K562 (cell line): ENCODE measurements around the gene LRP1B. TPM values are rescaled to one million over a fixed set of nuclear protein-coding genes. Genes with fewer than 3 reads are reported as not detected.

Experiments used
- ATAC-seq: fragments of 200-7000 bp; cut with Tn5 transposase; 3 replicates; pipeline ENCODE4 v1.9.1; 2020; ENCODE audit warnings: moderate library complexity
- BruUV-seq: library from RNA; stranded (reverse); fragments of 400-500 nt; replicated peaks from 2 replicates; lab custom pipeline; 2021; lab: Mats Ljungman, UMichigan
- CTCF ChIA-PET: fragments of 300-600 bp; formaldehyde crosslinking; extraction: SDS; loops from one replicate; lab custom pipeline; 2021; ENCODE audit warnings: low intra/inter-chr PET ratio; lab: Yijun Ruan, JAX
- POLR2A ChIA-PET: fragments of 300-600, 350-650 bp; sonication (Branson Sonifier 250); formaldehyde crosslinking; extraction: SDS; loops from one replicate; lab custom pipeline; 2021; ENCODE audit warnings: antibody characterized with exemption, inconsistent platforms; lab: Yijun Ruan, JAX
- DNase-seq, 4 experiments: peaks; one replicate each; pipeline versions ENCODE4 v3.0.0 to v3.0.0-alpha.2; 2011 to 2018; ENCODE audit warnings: low spot score in 3 of 4, mixed read lengths in 3 of 4; ENCODE audit errors: extremely low read depth in 1 of 4
- FAIRE-seq: peaks from 2 replicates; lab custom pipeline; 2011; peaks lifted over from hg19 to GRCh38; lab: Jason Lieb, UNC
- H2AFZ ChIP-seq: 2 replicates; pipeline ENCODE4 v1.6.0; 2011; ENCODE audit warnings: low read depth, low read length, control low read depth, inconsistent platforms
- H3K27ac ChIP-seq: fragments of 200-600 bp; 3 replicates; pipeline ENCODE4 v1.8.0; 2011; ENCODE audit warnings: low read depth, mild to moderate bottlenecking, control low read depth, inconsistent platforms, low read length, moderate library complexity, mixed read lengths; ENCODE audit errors: extremely low read depth
- H3K27me3 ChIP-seq, 2 experiments: fragments of 300-600 bp in 1 of 2; 2 replicates in 1 of 2; 3 replicates in 1 of 2; pipeline versions ENCODE4 v1.6.0 to v1.8.0; 2011; ENCODE audit warnings: inconsistent platforms in 2 of 2, low read length in 2 of 2, mild to moderate bottlenecking in 1 of 2, mixed read lengths in 1 of 2, moderate library complexity in 1 of 2; ENCODE audit not compliant: control insufficient read depth in 2 of 2, insufficient read depth in 2 of 2
- H3K36me3 ChIP-seq: fragments of 300-600 bp; 3 replicates; pipeline ENCODE4 v1.8.0; 2011; ENCODE audit warnings: mild to moderate bottlenecking, low read length, inconsistent platforms; ENCODE audit not compliant: control insufficient read depth, insufficient read depth
- H3K4me1 ChIP-seq, 2 experiments: fragments of 200-600 bp in 1 of 2; replicated peaks in 1 of 2; 2 replicates in 1 of 2; 3 replicates in 1 of 2; pipeline versions ENCODE4 v1.5.1 to v1.8.0; 2011; ENCODE audit warnings: inconsistent platforms in 2 of 2, low read length in 2 of 2, mild to moderate bottlenecking in 1 of 2, mixed read lengths in 1 of 2, moderate library complexity in 1 of 2; ENCODE audit not compliant: control insufficient read depth in 2 of 2, insufficient read depth in 2 of 2
- H3K4me2 ChIP-seq: 2 replicates; pipeline ENCODE4 v1.6.1; 2011; ENCODE audit warnings: low read length, control low read depth, inconsistent platforms, mixed read lengths; ENCODE audit not compliant: insufficient read depth
- H3K4me3 ChIP-seq: fragments of 200-600 bp; sonication (generic), shearing (Covaris generic); 2 replicates; pipeline ENCODE4 v1.5.1; 2016; ENCODE audit warnings: control low read depth, inconsistent platforms
- H3K79me2 ChIP-seq: fragments of 200-600 bp; 3 replicates; pipeline ENCODE4 v1.8.0; 2011; ENCODE audit warnings: low read length, inconsistent platforms; ENCODE audit not compliant: control insufficient read depth, insufficient read depth
- H3K9ac ChIP-seq, 2 experiments: 2 replicates each; pipeline versions ENCODE4 v1.6.0 to v1.6.1; 2011; ENCODE audit warnings: low read depth in 2 of 2, low read length in 2 of 2, control low read depth in 1 of 2, inconsistent platforms in 1 of 2, mild to moderate bottlenecking in 1 of 2, mixed read lengths in 1 of 2; ENCODE audit not compliant: insufficient read depth in 1 of 2
- H3K9me1 ChIP-seq: one replicate; pipeline ENCODE4 v1.6.0; 2011; ENCODE audit warnings: inconsistent platforms, mild to moderate bottlenecking, low read length, moderate library complexity; ENCODE audit not compliant: control insufficient read depth, insufficient read depth
- H3K9me3 ChIP-seq: replicated peaks from 2 replicates; pipeline ENCODE4 v1.5.1; 2011; ENCODE audit warnings: low read depth, low read length, inconsistent platforms; ENCODE audit not compliant: control insufficient read depth, insufficient read depth
- H4K20me1 ChIP-seq: replicated peaks from 2 replicates; pipeline ENCODE4 v1.6.1; 2011; ENCODE audit warnings: low read length, inconsistent platforms, mixed read lengths; ENCODE audit not compliant: control insufficient read depth, insufficient read depth
- CC2D1A ChIP-seq: fragments of 450-650 bp; IDR thresholded peaks from 2 replicates; pipeline ENCODE4 v1.6.1; 2017; ENCODE audit warnings: mild to moderate bottlenecking
- PML ChIP-seq: IDR thresholded peaks from 2 replicates; pipeline ENCODE4 v1.6.1; 2012; ENCODE audit warnings: low read length, inconsistent platforms
- U2AF1 ChIP-seq: fragments of 200-400 bp; formaldehyde crosslinking; optimal IDR thresholded peaks from 2 replicates; pipeline ENCODE3; 2017; ENCODE audit warnings: mild to moderate bottlenecking, low read depth, low read length, moderate library complexity
- ZNF12 ChIP-seq: sonication (generic); formaldehyde crosslinking; IDR thresholded peaks from 2 replicates; pipeline ENCODE4 v1.4.0; 2020; ENCODE audit warnings: mild to moderate bottlenecking, missing genetic modification reagents
- ZNF232 ChIP-seq: sonication (generic); formaldehyde crosslinking; IDR thresholded peaks from 2 replicates; pipeline ENCODE4 v1.8.0; 2022; ENCODE audit warnings: mild to moderate bottlenecking, missing genetic modification reagents
- ZNF766 ChIP-seq: fragments of 200-800 bp; sonication (Bioruptor generic); conservative IDR thresholded peaks from 2 replicates; pipeline ENCODE4 v1.6.1; 2016; ENCODE audit warnings: missing genetic modification characterization, missing compliant biosample characterization
- ZNF77 ChIP-seq: fragments of 250-450 bp; sonication (Bioruptor Pico); IDR thresholded peaks from 2 replicates; pipeline ENCODE4 v1.5.0; 2020
- whole genome bisulfite sequencing: fragments of 100-300 bp; shearing (Covaris generic); methylation state at CpG from one replicate; pipeline ENCODE4 v1.1.6; 2016; ENCODE audit warnings: low coverage, mixed read lengths; ENCODE audit not compliant: insufficient coverage; ENCODE audit errors: missing lambda C conversion rate; 5-methylcytosine and 5-hydroxymethylcytosine counted together
- in situ Hi-C: fragments of 300-500 bp; cut with MboI; formaldehyde crosslinking; loops from 4 replicates; pipeline ENCODE4 v1.15.0; 2018; ENCODE audit warnings: inconsistent platforms, mixed read lengths
- intact Hi-C: fragments of 100-400 bp; cut with micrococcal nuclease; formaldehyde crosslinking; loops from 2 replicates; pipeline ENCODE4 v1.14.2; 2022
- polyA plus RNA-seq, 8 experiments: library from polyadenylated mRNA; depleted of rRNA in 4 of 8; stranded (reverse) in 5 of 8; unstranded in 3 of 8; fragments of >200 nt; fragmentation: Nextera tagmentation in 2 of 8; fragmentation: Illumina TruSeq in 1 of 8; extraction: Ambion mirVana in 2 of 8; extraction: Trizol in 1 of 8; gene quantifications; 2 replicates each; pipeline versions ENCODE4 v1.2.1 to v1.2.3, GENCODE V29; 2011 to 2014; ENCODE audit warnings: inconsistent platforms in 1 of 8, missing spikeins in 1 of 8
- total RNA-seq, 7 experiments: library from RNA; depleted of rRNA in 6 of 7; stranded (reverse); fragments of >200 nt in 6 of 7; fragmentation: Illumina TruSeq in 2 of 7; extraction: Trizol in 2 of 7; gene quantifications; 2 replicates each; pipeline versions ENCODE4 v1.2.1 to v1.2.3, GENCODE V29; 2011 to 2021; ENCODE audit warnings: low replicate concordance in 1 of 7
- TF ChIP-seq, protein P1 (sequence below): fragments of 450-650 bp; IDR thresholded peaks from 2 replicates; pipeline ENCODE4 v1.6.1; 2018; ENCODE audit not compliant: partially characterized antibody

Gene LRP1B
- total and polyA plus RNA-seq, 9 of the 15 experiments (the other 6 are each of a cell fraction or from before 2014, with no cell fraction given) = not detected

DNA sequence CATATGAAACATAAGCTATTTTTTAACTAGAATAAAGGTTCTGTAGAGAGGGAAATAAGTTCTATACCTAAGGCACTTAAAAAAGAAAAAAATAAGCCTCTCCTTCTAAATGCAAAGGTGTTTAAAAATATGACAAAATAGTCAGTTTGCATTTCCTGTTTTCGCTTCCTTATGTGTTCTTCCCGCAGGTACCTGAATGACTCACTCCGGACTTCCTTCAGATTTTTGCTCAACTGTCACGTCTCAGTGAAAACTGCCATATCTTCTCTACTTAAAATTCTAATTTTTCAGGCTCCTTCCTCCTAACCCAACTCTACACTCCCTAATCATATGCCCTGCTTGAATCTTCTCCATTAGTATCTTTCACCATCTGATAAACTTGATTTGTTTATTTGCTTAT lies 1333.1 kb downstream of the LRP1B start:
- no peaks in the 10 kb centered on the region for H3K27me3 ChIP-seq
- FAIRE-seq = no peak
- in situ Hi-C loops = no loop called here
- no peak overlapping the region for H3K4me3 ChIP-seq
- H2AFZ ChIP-seq = no peak overlapping the region
- ChIA-PET CTCF (no interaction called here), POLR2A (no interaction called here)
- no peak for ATAC-seq
- no peak for TF ChIP-seq ZNF766 (CRISPR knock-in tag)
- TF ChIP-seq CC2D1A = no peak
- TF ChIP-seq ZNF232 (CRISPR knock-in tag) = no peak
- no peak for TF ChIP-seq ZNF77
- TF ChIP-seq, protein P1, sequence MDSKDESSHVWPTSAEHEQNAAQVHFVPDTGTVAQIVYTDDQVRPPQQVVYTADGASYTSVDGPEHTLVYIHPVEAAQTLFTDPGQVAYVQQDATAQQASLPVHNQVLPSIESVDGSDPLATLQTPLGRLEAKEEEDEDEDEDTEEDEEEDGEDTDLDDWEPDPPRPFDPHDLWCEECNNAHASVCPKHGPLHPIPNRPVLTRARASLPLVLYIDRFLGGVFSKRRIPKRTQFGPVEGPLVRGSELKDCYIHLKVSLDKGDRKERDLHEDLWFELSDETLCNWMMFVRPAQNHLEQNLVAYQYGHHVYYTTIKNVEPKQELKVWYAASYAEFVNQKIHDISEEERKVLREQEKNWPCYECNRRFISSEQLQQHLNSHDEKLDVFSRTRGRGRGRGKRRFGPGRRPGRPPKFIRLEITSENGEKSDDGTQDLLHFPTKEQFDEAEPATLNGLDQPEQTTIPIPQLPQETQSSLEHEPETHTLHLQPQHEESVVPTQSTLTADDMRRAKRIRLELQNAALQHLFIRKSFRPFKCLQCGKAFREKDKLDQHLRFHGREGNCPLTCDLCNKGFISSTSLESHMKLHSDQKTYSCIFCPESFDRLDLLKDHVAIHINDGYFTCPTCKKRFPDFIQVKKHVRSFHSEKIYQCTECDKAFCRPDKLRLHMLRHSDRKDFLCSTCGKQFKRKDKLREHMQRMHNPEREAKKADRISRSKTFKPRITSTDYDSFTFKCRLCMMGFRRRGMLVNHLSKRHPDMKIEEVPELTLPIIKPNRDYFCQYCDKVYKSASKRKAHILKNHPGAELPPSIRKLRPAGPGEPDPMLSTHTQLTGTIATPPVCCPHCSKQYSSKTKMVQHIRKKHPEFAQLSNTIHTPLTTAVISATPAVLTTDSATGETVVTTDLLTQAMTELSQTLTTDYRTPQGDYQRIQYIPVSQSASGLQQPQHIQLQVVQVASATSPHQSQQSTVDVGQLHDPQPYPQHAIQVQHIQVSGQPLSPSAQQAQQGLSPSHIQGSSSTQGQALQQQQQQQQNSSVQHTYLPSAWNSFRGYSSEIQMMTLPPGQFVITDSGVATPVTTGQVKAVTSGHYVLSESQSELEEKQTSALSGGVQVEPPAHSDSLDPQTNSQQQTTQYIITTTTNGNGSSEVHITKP = no peak
- no peak for TF ChIP-seq U2AF1
- TF ChIP-seq PML = no peak
- no peak for TF ChIP-seq ZNF12 (CRISPR knock-in tag)
- H3K79me2 ChIP-seq = no peaks in the 10 kb centered on the region
- BruUV-seq = no TSS peak
- no peaks in the 10 kb centered on the region for H3K4me1 ChIP-seq
- H3K27ac ChIP-seq = no peak overlapping the region
- H3K36me3 ChIP-seq = no peaks in the 10 kb centered on the region
- no peaks in the 10 kb centered on the region for H3K9me3 ChIP-seq
- no peaks in the 10 kb centered on the region for H4K20me1 ChIP-seq
- 0% methylated on average over 4 of the region's 4 CpGs for WGBS
- intact Hi-C loops = no loop called here
- DNase-seq = no peak
- H3K4me2 ChIP-seq = no peak overlapping the region
- H3K9ac ChIP-seq = no peak overlapping the region
- H3K9me1 ChIP-seq = no peaks in the 10 kb centered on the region
